ENCODE data around the gene RPA4.

RPA4 gene

DNA sequence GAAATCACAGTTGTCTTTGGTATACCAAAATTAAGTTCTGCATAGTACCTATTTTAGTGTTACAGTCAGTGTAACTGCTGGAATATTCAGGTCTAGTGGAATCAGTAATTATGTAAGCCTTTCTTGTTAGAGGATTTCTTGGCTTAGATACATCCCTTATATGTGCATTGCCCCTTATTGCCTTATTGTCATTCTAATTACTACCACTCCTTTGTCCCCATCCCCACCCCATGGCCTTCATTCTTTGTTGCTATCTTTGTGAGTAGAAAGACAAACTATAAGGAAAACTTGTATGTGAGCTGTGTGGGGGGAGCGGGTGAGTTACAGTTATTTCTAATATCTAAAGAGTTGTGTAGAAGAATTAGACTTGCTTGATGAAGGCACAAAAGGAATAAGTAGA is 36.9 kb upstream of the RPA4 start:
- TF ChIP-seq, protein P1, sequence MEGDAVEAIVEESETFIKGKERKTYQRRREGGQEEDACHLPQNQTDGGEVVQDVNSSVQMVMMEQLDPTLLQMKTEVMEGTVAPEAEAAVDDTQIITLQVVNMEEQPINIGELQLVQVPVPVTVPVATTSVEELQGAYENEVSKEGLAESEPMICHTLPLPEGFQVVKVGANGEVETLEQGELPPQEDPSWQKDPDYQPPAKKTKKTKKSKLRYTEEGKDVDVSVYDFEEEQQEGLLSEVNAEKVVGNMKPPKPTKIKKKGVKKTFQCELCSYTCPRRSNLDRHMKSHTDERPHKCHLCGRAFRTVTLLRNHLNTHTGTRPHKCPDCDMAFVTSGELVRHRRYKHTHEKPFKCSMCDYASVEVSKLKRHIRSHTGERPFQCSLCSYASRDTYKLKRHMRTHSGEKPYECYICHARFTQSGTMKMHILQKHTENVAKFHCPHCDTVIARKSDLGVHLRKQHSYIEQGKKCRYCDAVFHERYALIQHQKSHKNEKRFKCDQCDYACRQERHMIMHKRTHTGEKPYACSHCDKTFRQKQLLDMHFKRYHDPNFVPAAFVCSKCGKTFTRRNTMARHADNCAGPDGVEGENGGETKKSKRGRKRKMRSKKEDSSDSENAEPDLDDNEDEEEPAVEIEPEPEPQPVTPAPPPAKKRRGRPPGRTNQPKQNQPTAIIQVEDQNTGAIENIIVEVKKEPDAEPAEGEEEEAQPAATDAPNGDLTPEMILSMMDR (IDR thresholded peaks at IDR 0.05), result no peak

DNA sequence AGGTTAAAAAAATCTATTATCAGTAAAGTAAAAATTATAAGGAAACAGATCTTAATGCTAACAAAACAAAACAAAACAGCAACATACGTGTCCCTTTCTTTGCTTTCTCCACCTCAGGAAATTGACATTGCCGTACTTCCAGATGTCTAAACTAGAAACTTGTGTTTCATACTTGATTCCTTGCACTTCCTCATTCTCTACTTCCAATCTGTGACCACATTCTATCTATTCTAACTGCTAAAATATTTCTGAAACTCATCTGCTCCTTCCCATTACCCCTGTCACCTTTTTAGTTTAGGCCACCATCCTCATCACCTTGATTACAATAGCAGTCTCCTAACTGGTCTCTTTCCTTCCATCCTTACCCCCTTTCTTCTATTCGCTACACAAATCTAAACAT is 22.5 kb upstream of the RPA4 start:
- TF ChIP-seq, protein P1 (IDR thresholded peaks at IDR 0.05), result no peak

DNA sequence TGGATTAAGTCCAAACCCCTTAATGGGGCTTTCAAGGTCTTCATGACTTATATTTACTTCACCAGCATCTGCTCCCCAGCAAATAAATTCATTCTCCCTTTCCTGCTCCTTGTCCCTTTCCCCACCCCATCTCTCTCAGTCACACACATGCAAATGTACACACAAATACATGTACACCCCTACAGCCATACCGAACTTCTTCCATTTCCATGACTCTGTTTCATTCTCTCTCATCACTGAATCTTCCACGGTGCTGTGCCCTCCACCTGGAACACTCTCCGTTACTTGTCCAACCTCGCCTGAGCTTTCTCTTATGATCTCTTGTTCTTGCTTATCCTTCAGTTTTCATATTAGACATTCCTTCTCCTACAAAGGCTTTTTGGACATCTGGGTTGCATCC is 22.0 kb upstream of the RPA4 start:
- TF ChIP-seq, protein P1 (IDR thresholded peaks at IDR 0.05), result no peak

DNA sequence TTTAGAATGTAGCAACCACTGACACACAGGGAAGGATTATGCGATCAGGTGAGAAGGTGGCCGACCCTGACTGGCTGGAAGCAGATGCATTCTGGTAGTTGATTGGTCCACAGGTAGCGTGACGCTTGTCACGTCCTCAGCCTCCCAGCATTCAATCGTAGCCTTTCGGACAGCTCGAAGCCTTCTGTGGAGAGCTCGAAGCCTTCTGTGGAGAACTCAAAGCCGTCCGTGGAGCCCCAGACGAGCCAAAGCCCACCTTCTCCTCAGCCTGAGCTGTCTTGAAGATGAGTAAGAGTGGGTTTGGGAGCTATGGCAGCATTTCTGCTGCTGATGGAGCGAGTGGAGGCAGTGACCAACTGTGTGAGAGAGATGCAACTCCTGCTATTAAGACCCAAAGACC is 319 bp downstream of the RPA4 start:
- TF ChIP-seq, protein P1 (IDR thresholded peaks at IDR 0.05), result no peak

DNA sequence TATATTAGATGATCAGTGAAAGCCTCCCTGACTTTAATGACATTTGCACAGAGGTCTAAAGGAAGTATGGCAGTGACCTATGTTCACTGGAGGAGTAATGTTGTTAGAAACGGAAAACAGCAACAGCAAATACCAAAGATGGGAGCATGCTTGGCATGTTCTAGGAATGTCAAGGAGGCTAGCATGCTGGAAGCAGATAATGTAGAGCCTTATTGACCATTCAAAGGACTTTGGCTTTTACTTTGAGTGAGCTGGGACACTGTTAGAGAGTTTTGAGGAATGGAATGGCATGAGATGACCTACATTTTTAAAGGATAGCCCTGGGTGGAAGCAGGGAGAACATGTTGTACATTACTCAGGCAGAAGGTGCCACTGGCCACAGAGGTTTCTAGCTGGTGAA is 6.0 kb downstream of the RPA4 start:
- TF ChIP-seq, protein P1 (IDR thresholded peaks at IDR 0.05), result no peak

DNA sequence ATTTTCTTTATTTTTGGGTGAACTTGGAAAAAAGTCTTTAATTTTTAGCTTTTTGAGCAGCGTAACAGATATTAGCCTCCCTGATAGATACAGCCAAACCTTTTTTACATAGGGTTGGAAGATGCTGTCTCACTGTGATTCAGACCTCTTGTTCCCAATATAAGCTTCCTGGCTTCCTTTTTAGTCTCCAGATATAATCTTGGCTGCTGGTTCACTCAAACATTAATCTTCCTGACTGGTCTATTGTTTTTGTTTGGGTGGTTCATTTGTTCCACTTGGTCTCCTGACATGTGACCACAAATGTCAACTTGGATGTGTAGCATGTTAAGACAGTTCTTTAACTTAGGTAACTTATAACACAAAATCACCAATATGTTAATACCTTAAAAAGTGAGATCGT is 23.0 kb downstream of the RPA4 start:
- TF ChIP-seq, protein P1 (IDR thresholded peaks at IDR 0.05), result no peak

DNA sequence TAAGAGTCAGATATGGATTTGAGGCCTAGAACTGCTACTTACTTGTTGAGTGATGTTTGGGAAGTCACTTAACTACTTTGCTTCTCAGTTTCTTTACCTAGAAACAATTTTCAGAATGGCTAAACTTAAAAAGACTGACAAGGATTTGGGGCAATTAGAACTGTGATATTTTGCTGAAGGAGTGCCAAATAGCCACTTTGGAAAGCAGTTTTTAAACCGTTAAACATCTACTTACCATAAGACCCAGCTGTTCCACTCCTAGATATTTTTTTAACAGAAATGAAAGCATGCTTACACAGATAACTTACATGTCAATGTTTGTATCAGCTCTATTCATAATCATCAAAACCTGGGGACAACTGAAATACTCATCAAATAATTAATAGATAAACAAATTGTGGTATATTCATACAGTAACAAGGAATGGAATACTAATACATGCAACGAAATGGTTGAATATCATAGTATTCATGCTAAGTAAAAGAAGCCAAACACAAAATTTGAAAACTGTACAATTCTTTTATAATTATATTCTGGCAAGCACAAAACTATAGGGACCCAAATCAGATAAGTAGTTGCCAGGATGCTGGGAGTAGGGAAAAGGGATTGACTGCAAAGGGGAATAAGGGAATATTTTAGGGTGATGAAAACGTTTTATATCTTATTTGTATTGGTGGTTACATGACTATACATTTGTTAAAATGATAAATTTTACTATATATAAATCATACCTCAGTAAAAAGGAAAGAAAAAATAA is 24.0 kb downstream of the RPA4 start:
- TF ChIP-seq, protein P1 (IDR thresholded peaks at IDR 0.05), result no peak

DNA sequence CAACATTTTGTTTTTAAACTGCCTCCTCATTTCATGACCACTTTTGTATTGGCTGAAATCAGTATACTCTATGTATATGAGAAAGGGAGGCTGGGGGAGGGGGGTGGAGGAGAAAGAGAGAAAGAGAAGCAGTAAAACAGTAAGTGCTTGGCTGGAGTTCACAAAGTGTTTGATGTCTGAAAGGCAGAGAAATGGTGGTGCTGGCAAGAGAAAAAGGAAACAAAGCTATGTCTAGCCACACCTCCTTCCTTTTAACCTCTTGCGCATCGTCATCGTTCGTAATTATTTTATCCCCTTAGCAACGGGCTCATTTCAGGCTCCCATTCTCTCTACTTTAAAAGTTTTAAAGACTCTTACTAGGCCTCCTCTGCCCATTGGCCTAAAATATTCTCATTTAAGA is 25.6 kb downstream of the RPA4 start:
- TF ChIP-seq, protein P1 (IDR thresholded peaks at IDR 0.05), result no peak
